Epithelial cell of esophagus (primary cell): ENCODE results near the gene AGAP3.

Experiments
- DNase-seq: peaks from one replicate; pipeline ENCODE4 v3.0.0; 2010; ENCODE audit warnings: low read depth
- H3K4me3 ChIP-seq: 2 replicates; pipeline ENCODE4 v1.5.1; 2011; ENCODE audit warnings: mild to moderate bottlenecking, low read length, control low read depth
- TF ChIP-seq, protein P1 (sequence below): IDR thresholded peaks from 2 replicates; pipeline ENCODE4 v1.5.1; 2011; ENCODE audit warnings: low read depth, mild to moderate bottlenecking, low read length, control low read depth, inconsistent platforms; ENCODE audit not compliant: insufficient read depth; ENCODE audit errors: missing control alignments

Gene AGAP3

DNA sequence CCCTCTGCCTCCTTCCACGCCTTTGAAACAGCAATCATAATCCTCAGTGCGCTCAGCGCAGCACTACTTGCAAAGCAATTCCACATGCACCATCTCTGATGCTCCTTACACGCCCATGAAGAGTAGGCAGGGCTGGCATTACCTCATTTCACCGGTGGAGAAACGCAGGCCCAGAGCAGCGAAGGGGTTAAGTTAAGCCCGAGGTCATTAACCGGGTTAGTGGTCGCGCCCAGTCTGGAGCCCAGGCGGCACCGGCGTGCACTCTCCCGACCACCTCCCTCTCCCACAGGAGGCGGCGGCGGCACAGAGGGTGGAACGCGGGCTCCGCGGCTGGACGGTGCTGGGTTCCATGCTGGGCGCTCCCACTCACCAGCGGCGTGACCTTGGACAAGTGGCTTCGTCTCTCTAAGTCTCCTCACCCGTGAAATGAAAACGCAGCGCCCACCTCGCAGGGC lies 6.2 kb upstream of the AGAP3 start:
- TF ChIP-seq, protein P1, sequence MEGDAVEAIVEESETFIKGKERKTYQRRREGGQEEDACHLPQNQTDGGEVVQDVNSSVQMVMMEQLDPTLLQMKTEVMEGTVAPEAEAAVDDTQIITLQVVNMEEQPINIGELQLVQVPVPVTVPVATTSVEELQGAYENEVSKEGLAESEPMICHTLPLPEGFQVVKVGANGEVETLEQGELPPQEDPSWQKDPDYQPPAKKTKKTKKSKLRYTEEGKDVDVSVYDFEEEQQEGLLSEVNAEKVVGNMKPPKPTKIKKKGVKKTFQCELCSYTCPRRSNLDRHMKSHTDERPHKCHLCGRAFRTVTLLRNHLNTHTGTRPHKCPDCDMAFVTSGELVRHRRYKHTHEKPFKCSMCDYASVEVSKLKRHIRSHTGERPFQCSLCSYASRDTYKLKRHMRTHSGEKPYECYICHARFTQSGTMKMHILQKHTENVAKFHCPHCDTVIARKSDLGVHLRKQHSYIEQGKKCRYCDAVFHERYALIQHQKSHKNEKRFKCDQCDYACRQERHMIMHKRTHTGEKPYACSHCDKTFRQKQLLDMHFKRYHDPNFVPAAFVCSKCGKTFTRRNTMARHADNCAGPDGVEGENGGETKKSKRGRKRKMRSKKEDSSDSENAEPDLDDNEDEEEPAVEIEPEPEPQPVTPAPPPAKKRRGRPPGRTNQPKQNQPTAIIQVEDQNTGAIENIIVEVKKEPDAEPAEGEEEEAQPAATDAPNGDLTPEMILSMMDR, result peak; percentile 2
- peak; percentile 62 for DNase-seq
- peak overlapping the region; percentile 73 for H3K4me3 ChIP-seq

DNA sequence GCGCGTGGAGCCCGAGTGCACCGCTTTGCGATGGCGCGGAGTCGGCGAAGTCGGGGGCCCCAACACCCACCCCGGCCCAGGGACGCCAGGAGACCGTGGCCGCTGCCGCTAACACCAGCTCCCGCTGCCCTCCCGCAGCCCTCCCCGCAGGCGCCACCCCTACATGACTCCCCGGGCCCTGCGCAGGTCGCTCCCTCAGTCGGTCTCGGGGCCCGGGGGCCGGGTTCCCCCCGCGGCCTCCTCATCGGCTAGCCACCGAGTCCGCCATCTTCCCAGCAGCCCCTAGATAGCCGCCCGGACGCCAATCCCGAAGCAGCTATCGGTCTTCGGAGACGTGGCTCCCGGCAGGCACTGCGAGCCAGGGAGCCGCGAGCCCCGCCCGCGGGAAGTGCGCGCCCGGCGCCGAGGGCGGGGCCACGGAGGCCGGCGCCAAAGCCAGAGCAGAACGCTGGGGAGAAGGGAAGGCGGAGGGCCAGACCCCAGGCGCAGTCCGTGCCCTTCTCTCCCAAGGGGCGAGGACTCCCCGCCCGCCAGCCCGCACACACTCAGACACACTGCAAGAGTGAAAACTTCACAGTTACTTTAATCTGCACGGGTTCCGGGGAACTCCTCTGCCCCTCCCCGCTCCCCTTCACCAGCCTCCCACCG lies 5.6 kb upstream of the AGAP3 start, which contains the start of gene FASTK:
FASTK (minus strand) TSS at position 288 of the 648 bp plus-strand sequence; CDS start at position 245, 43 bp downstream.
- peak; percentile 92 for DNase-seq
- peak within 1 kb of the TSS; percentile 73 for H3K4me3 ChIP-seq
- TF ChIP-seq, protein P1, result no peak

DNA sequence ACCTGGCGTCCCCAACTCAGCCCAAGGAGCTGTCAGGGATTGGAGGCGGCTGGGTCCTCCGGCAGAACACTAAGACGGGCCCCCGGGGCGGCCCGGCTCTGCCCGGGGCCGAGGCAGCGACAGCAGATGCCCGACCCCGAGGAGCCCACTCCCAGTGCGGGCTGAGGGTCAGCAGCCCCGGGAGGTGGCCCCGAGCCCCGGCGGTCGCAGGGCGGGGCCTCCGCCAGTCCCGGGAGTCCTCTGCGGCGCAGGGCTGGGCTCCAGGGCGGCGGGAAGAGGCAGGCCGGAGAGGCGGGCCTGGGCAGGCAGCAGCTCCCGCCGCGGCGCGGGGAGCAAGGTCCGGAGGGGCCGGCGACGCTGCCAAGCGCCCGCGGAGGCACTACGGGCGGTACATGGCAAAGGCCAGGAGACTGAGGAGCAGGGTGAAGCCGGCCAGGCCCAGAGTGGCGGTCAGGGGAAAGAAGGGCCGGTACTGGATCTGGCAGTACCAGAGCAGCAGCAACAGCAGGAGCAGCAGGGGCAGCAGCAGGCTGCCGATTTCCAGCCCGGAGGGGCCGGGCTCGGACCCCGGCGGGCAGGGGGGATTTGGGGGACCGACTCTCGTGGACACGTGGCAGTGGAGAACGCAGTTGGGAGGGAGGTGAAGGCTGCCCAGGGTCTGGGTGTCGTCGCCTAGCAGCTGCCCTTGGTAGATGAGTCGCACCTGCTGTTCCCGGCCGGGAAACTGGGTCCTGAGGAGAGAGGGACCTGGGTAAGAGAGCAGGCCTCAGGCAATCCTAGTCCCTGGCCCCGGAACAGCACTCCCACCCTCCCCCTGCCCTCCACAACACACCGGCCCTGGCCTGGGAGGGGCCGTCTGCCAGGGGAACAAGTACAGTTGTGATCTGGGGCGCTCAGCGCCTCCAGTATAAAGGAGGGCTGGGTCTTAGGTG lies 4.8 kb upstream of the AGAP3 start:
- TF ChIP-seq, protein P1, result no peak
- peak; percentile 42 for DNase-seq
- H3K4me3 ChIP-seq, result peak overlapping the region; percentile 65

- DNase-seq, result peak; percentile 11
- TF ChIP-seq, protein P1, result no peak
- H3K4me3 ChIP-seq, result peak overlapping the region; percentile 65
Observed at GRCh38 chr7:151082141-151083070, 3.9 kb upstream of the AGAP3 start.

- peak; percentile 73 for DNase-seq
- TF ChIP-seq, protein P1, result no peak
- H3K4me3 ChIP-seq, result peak within 1 kb of the TSS; percentile 65
Observed at GRCh38 chr7:151083071-151083823, 3.0 kb upstream of the AGAP3 start, which contains the start of gene TMUB1. TSS of gene TMUB1 (minus strand) at chr7:151083493. CDS start at chr7:151082563, 930 bp downstream.

DNA sequence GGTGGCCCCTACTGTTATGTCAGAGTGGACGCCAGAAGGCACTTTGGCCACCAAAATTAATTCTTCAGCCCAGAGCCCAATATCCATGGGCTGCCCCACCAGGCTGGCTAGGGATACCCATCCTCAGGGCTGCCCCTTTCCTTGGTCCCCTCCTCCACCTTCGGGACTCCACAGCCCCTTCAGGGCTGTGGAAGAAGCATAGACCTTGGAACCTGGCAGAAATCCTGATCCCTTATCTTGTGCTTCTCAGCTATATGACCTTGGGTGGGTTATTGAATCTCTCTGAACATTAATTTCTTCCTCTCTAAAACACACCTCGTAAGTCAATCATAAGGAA lies 2.5 kb upstream of the AGAP3 start:
- TF ChIP-seq, protein P1, result no peak
- no peak for DNase-seq
- peak overlapping the region; percentile 65 for H3K4me3 ChIP-seq
